ENCODE measurements around the gene TXK. TPM values are rescaled to one million over a fixed set of nuclear protein-coding genes. Genes with fewer than 3 reads are reported as not detected.

The TXK gene
- total RNA-seq, 1 experiment from 2014 or later, result 0.39 TPM

GRCh38 chr4:48078862-48079655, 55.0 kb downstream of the TXK start:
- H4K91ac ChIP-seq (ENCODE audit: insufficient read length, low read depth, low read length), result no peak overlapping the region
- H4K20me1 ChIP-seq (ENCODE audit: control insufficient read depth, insufficient read depth, insufficient read length), result no peaks in the 10 kb centered on the region
- H3K27ac Mint-ChIP-seq, result no peak overlapping the region; a peak in 1 of 7 replicates
- no peak for DNase-seq
- no peak overlapping the region for H3T11ph ChIP-seq (ENCODE audit: low read length)
- no peaks in the 10 kb centered on the region for H3K27me3 Mint-ChIP-seq (ENCODE audit: low read depth)
- no peak overlapping the region for H3K4ac ChIP-seq (ENCODE audit: low read depth, low read length)
- no peaks in the 10 kb centered on the region for H3K23me2 ChIP-seq (ENCODE audit: insufficient read length, low read depth, low read length, poor library complexity, severe bottlenecking)
- no peak overlapping the region for H4K5ac ChIP-seq (ENCODE audit: insufficient read length, low read depth, low read length)
- no peak overlapping the region for H3K4me3 Mint-ChIP-seq
- H3K14ac ChIP-seq (ENCODE audit: insufficient read depth, low read length), result no peak overlapping the region
- no peak overlapping the region for H3K9ac ChIP-seq (ENCODE audit: extremely low read depth, insufficient read length, low read length)
- no peak overlapping the region for H2AK5ac ChIP-seq (ENCODE audit: insufficient read length, low read length)
- H3K4me2 ChIP-seq (ENCODE audit: insufficient read depth, insufficient read length, low read length), result no peak overlapping the region
- no peak overlapping the region for H2AFZ ChIP-seq (ENCODE audit: low read length)
- no peaks in the 10 kb centered on the region for H3K9me3 ChIP-seq (ENCODE audit: control insufficient read depth, low read depth, low read length)
- no peak overlapping the region for H2BK12ac ChIP-seq (ENCODE audit: insufficient read length, low read depth, low read length)
- no peaks in the 10 kb centered on the region for H3K4me1 ChIP-seq (ENCODE audit: insufficient read depth, low read length)
- H3K27me3 ChIP-seq (ENCODE audit: insufficient read depth, low read length), result no peaks in the 10 kb centered on the region
- no peak overlapping the region for H3K18ac ChIP-seq (ENCODE audit: insufficient read length, low read depth, low read length)
- H3K36me3 Mint-ChIP-seq (ENCODE audit: insufficient read depth in 1 of 3, low read depth in 3 of 3), result no peaks in the 10 kb centered on the region
- H3K56ac ChIP-seq (ENCODE audit: insufficient read length, low read depth, low read length), result no peak overlapping the region
- no peak overlapping the region for H3K23ac ChIP-seq (ENCODE audit: insufficient read length, low read depth, low read length)
- H4K8ac ChIP-seq (replicated peaks; ENCODE audit: insufficient read length, low read depth, low read length), result no peak overlapping the region
- no peaks in the 10 kb centered on the region; a peak in 1 of 4 replicates for H3K4me1 Mint-ChIP-seq
- no peak overlapping the region for H2BK20ac ChIP-seq (ENCODE audit: low read depth, low read length, poor library complexity, severe bottlenecking)
- no CpG with 5 or more reads among the region's 5 CpGs for WGBS (ENCODE audit: extremely low coverage, insufficient read length, low lambda C conversion rate)
- H2BK120ac ChIP-seq (ENCODE audit: low read depth, low read length, poor library complexity, severe bottlenecking), result no peak overlapping the region
- no peaks in the 10 kb centered on the region for H3K79me1 ChIP-seq (ENCODE audit: insufficient read depth, low read depth, low read length, poor library complexity, severe bottlenecking)
- H2BK15ac ChIP-seq (ENCODE audit: low read depth, low read length), result no peak overlapping the region
- TF ChIP-seq CTCF (conservative IDR thresholded peaks at IDR 0.05), result no peak
- H3K27ac ChIP-seq (ENCODE audit: insufficient read length, low read depth, low read length), result no peak overlapping the region
- no peaks in the 10 kb centered on the region for H3K9me3 Mint-ChIP-seq
- no peak overlapping the region for H2BK5ac ChIP-seq (ENCODE audit: insufficient read length, low read length)
- no peaks in the 10 kb centered on the region for H3K79me2 ChIP-seq (ENCODE audit: insufficient read depth, low read length)

Measured in H9 (cell line).